DOHH2 (cell line): Measurements from ENCODE around the gene ARL4A.
"Not testable (repeated sequence)": the region's sequence is repeated elsewhere in the genome, so short reads cannot be mapped to it uniquely, and the experiment has no call there.

Experiments used
- CTCF ChIP-seq: fragments of 200-600 bp; sonication (generic); IDR thresholded peaks from one replicate; pipeline ENCODE4 v1.5.1; 2014; ENCODE audit warnings: antibody characterized with exemption, mild to moderate bottlenecking, low read depth, low read length; ENCODE audit not compliant: poor library complexity, severe bottlenecking
- EZH2phosphoT487 ChIP-seq: fragments of 200-600 bp; sonication (generic); IDR thresholded peaks from 2 replicates; pipeline ENCODE4 v1.6.1; 2017; ENCODE audit warnings: borderline replicate concordance, mild to moderate bottlenecking, antibody characterized with exemption, low read length, moderate library complexity, mixed read lengths

- not testable (repeated sequence) for TF ChIP-seq CTCF, EZH2phosphoT487
These were observed 4.0 kb downstream of the ARL4A start for GRCh38 chr7:12691388-12691787.
